HepG2 (cell line): Measurements from ENCODE around the gene SLC15A3. TPM values are rescaled to one million over a fixed set of nuclear protein-coding genes. Genes with fewer than 3 reads are reported as not detected.

Source experiments
- ATAC-seq: fragments of 200-7000 bp; cut with Tn5 transposase; 3 replicates; pipeline ENCODE4 v1.9.1; 2020; ENCODE audit warnings: mild to moderate bottlenecking, moderate library complexity
- BruUV-seq: library from RNA; stranded (reverse); fragments of 400-500 nt; replicated peaks from 2 replicates; lab custom pipeline; 2021; lab: Mats Ljungman, UMichigan
- CTCF ChIA-PET: fragments of 300-600 bp; formaldehyde crosslinking; extraction: SDS; loops from one replicate; lab custom pipeline; 2021; ENCODE audit warnings: low total read pairs, inconsistent platforms, low intra/inter-chr PET ratio; lab: Yijun Ruan, JAX
- POLR2A ChIA-PET: fragments of 350-600 bp; sonication (Branson Sonifier 250); formaldehyde crosslinking; loops from one replicate; lab custom pipeline; 2020; ENCODE audit warnings: antibody characterized with exemption, inconsistent platforms; lab: Yijun Ruan, JAX
- DNase-seq: peaks from one replicate; pipeline ENCODE4 v3.0.0-alpha.2; 2015; ENCODE audit warnings: low spot score
- FAIRE-seq: peaks from 3 replicates; lab custom pipeline; 2011; peaks lifted over from hg19 to GRCh38; lab: Jason Lieb, UNC
- H2AFZ ChIP-seq: one replicate; pipeline ENCODE4 v1.6.1; 2011; ENCODE audit warnings: low read length, inconsistent platforms
- H3K27ac ChIP-seq: fragments of 300-600 bp; 3 replicates; pipeline ENCODE4 v1.8.0; 2011; ENCODE audit warnings: mixed run types, mild to moderate bottlenecking, mixed read lengths, low read length, inconsistent platforms; ENCODE audit not compliant: insufficient read depth; ENCODE audit errors: extremely low read length
- H3K27me3 ChIP-seq, 2 experiments: fragments of 200-600 bp in 1 of 2; 2 replicates in 1 of 2; 3 replicates in 1 of 2; pipeline versions ENCODE4 v1.6.0 to v1.8.0; 2011; ENCODE audit warnings: low read length in 2 of 2, mild to moderate bottlenecking in 2 of 2, moderate library complexity in 2 of 2, inconsistent platforms in 1 of 2; ENCODE audit not compliant: insufficient read depth in 2 of 2, control insufficient read depth in 1 of 2
- H3K36me3 ChIP-seq, 2 experiments: fragments of 200-600 bp in 1 of 2; replicated peaks in 1 of 2; 2 replicates in 1 of 2; 3 replicates in 1 of 2; pipeline versions ENCODE4 v1.5.1 to v1.8.0; 2011; ENCODE audit warnings: low read length in 2 of 2, inconsistent platforms in 1 of 2; ENCODE audit not compliant: insufficient read depth in 2 of 2, control insufficient read depth in 1 of 2
- H3K4me1 ChIP-seq: 2 replicates; pipeline ENCODE4 v1.5.1; 2012; ENCODE audit warnings: low read length, inconsistent platforms; ENCODE audit not compliant: insufficient read depth
- H3K4me2 ChIP-seq: 2 replicates; pipeline ENCODE4 v1.6.0; 2011; ENCODE audit warnings: low read depth, low read length, inconsistent platforms
- H3K4me3 ChIP-seq, 3 experiments: fragments of 200-600 bp in 1 of 3; sonication (generic), shearing (Covaris generic) in 1 of 3; replicated peaks in 1 of 3; 2 replicates each; pipeline ENCODE4 v1.5.1; 2011 to 2016; ENCODE audit warnings: low read length in 3 of 3, inconsistent platforms in 2 of 3, low read depth in 2 of 3, mild to moderate bottlenecking in 2 of 3, control low read depth in 1 of 3, mixed read lengths in 1 of 3; ENCODE audit not compliant: insufficient read depth in 1 of 3
- H3K79me2 ChIP-seq: one replicate; pipeline ENCODE4 v1.6.1; 2011; ENCODE audit warnings: low read length, inconsistent platforms; ENCODE audit not compliant: insufficient read depth
- H3K9ac ChIP-seq: 2 replicates; pipeline ENCODE4 v1.6.0; 2011; ENCODE audit warnings: mild to moderate bottlenecking, low read depth, low read length, inconsistent platforms; ENCODE audit not compliant: insufficient read depth
- H3K9me3 ChIP-seq: 2 replicates; pipeline ENCODE4 v1.5.1; 2012; ENCODE audit warnings: mild to moderate bottlenecking, low read length
- H4K20me1 ChIP-seq: 2 replicates; pipeline ENCODE4 v1.6.0; 2011; ENCODE audit warnings: inconsistent platforms, mild to moderate bottlenecking, low read length, moderate library complexity; ENCODE audit not compliant: insufficient read depth
- BCL6 ChIP-seq: IDR thresholded peaks from 2 replicates; pipeline ENCODE4 v1.6.1; 2016; ENCODE audit warnings: missing genetic modification reagents, missing compliant biosample characterization
- CENPT ChIP-seq: sonication (generic); formaldehyde crosslinking; IDR thresholded peaks from 2 replicates; pipeline ENCODE4 v1.8.0; 2022; ENCODE audit warnings: low read depth, mild to moderate bottlenecking, moderate library complexity, missing genetic modification reagents
- DPF2 ChIP-seq: sonication (generic); formaldehyde crosslinking; IDR thresholded peaks from 2 replicates; pipeline ENCODE4 v1.4.0; 2020; ENCODE audit warnings: mild to moderate bottlenecking, low read depth, missing genetic modification reagents, borderline replicate concordance
- EZH2 ChIP-seq: conservative IDR thresholded peaks from 2 replicates; pipeline ENCODE4 v1.6.1; 2012; ENCODE audit warnings: mild to moderate bottlenecking, low read depth, low read length, moderate library complexity
- ISX ChIP-seq: sonication (generic); formaldehyde crosslinking; conservative IDR thresholded peaks from 2 replicates; pipeline ENCODE4 v1.5.0; 2020; ENCODE audit warnings: missing genetic modification reagents
- RXRB ChIP-seq: IDR thresholded peaks from 2 replicates; pipeline ENCODE4 v1.6.1; 2016; ENCODE audit warnings: borderline replicate concordance, missing genetic modification reagents, missing compliant biosample characterization
- ZFY ChIP-seq: sonication (generic); formaldehyde crosslinking; IDR thresholded peaks from 2 replicates; pipeline ENCODE4 v1.4.0; 2020; ENCODE audit warnings: missing genetic modification reagents
- ZNF350 ChIP-seq: sonication (generic); formaldehyde crosslinking; IDR thresholded peaks from 2 replicates; pipeline ENCODE4 v1.4.0; 2020; ENCODE audit warnings: mild to moderate bottlenecking, low read depth, missing genetic modification reagents, borderline replicate concordance
- ZNF431 ChIP-seq: sonication (generic); formaldehyde crosslinking; IDR thresholded peaks from 2 replicates; pipeline ENCODE4 v1.9.0; 2022; ENCODE audit warnings: missing genetic modification reagents, low read depth, mild to moderate bottlenecking, borderline replicate concordance
- ZNF749 ChIP-seq: sonication (generic); formaldehyde crosslinking; IDR thresholded peaks from 2 replicates; pipeline ENCODE4 v1.8.0; 2022; ENCODE audit warnings: mild to moderate bottlenecking, missing genetic modification reagents, moderate library complexity, borderline replicate concordance
- ZNF883 ChIP-seq: sonication (generic); formaldehyde crosslinking; IDR thresholded peaks from 2 replicates; pipeline ENCODE4 v1.5.1; 2020; ENCODE audit warnings: mild to moderate bottlenecking, missing genetic modification reagents; ENCODE audit errors: not compliant biosample characterization
- ZSCAN21 ChIP-seq: sonication (generic); formaldehyde crosslinking; IDR thresholded peaks from 2 replicates; pipeline ENCODE4 v1.8.0; 2022; ENCODE audit warnings: mild to moderate bottlenecking, missing genetic modification reagents, moderate library complexity, borderline replicate concordance
- ZSCAN22 ChIP-seq: sonication (generic); formaldehyde crosslinking; IDR thresholded peaks from 2 replicates; pipeline ENCODE4 v1.4.0; 2020; ENCODE audit warnings: mild to moderate bottlenecking, missing genetic modification reagents
- WGBS: methylation state at CpG from one replicate; pipeline ENCODE4 v1.1.6; 2017; ENCODE audit warnings: low lambda C conversion rate; 5-methylcytosine and 5-hydroxymethylcytosine counted together
- in situ Hi-C: cut with HindIII; loops from 2 replicates; pipeline ENCODE4 v1.10.0; 2017; ENCODE audit warnings: low pct_unique_long_range_greater_than_20kb; ENCODE audit not compliant: extremely low pct_ligation_motif_present
- intact Hi-C: fragments of 100-400 bp; cut with micrococcal nuclease; formaldehyde crosslinking; loops from one replicate; pipeline ENCODE4 v1.10.0; 2022; ENCODE audit not compliant: unreplicated experiment
- polyA plus RNA-seq, 8 experiments: library from polyadenylated mRNA; depleted of rRNA in 3 of 8; stranded (reverse) in 7 of 8; unstranded in 1 of 8; fragments of >200 nt; fragmentation: Illumina TruSeq in 4 of 8; extraction: Trizol in 4 of 8; gene quantifications; 2 replicates each; pipeline versions ENCODE4 v1.2.1 to v1.2.3, GENCODE V29; 2011 to 2016; ENCODE audit warnings: low read depth in 4 of 8, missing spikeins in 1 of 8, mixed read lengths in 1 of 8; ENCODE audit not compliant: insufficient read depth in 1 of 8
- total RNA-seq, 5 experiments: library from RNA; depleted of rRNA; stranded (reverse); fragments of >200 nt; fragmentation: Illumina TruSeq; extraction: Trizol; gene quantifications; 2 replicates each; pipeline ENCODE4 v1.2.3, GENCODE V29; 2016; ENCODE audit warnings: low read depth in 1 of 5
- TF ChIP-seq, protein P1 (sequence below): sonication (generic); formaldehyde crosslinking; IDR thresholded peaks from 2 replicates; pipeline ENCODE4 v1.4.0; 2020; ENCODE audit warnings: missing genetic modification reagents
- TF ChIP-seq, protein P2 (sequence below): sonication (generic); formaldehyde crosslinking; IDR thresholded peaks from 2 replicates; pipeline ENCODE4 v1.8.1; 2023; ENCODE audit warnings: mild to moderate bottlenecking, missing genetic modification reagents
- TF ChIP-seq, protein P3 (sequence below): sonication (generic); formaldehyde crosslinking; IDR thresholded peaks from 2 replicates; pipeline ENCODE4 v1.8.0; 2022; ENCODE audit warnings: missing genetic modification reagents, mild to moderate bottlenecking, inconsistent platforms, borderline replicate concordance
- TF ChIP-seq, protein P4 (sequence below): IDR thresholded peaks from 2 replicates; pipeline ENCODE4 v1.6.1; 2012; ENCODE audit warnings: low read depth, low read length, improper control_type of control experiment
- TF ChIP-seq, protein P5 (sequence below): sonication (generic); formaldehyde crosslinking; IDR thresholded peaks from 2 replicates; pipeline ENCODE4 v1.4.0; 2020; ENCODE audit warnings: mild to moderate bottlenecking, missing genetic modification reagents

SLC15A3 gene
- total and polyA plus RNA-seq, 2 of the 13 experiments (the other 11 are each of a cell fraction or from before 2014, with no cell fraction given), result 0.45 to 0.77 TPM

DNA sequence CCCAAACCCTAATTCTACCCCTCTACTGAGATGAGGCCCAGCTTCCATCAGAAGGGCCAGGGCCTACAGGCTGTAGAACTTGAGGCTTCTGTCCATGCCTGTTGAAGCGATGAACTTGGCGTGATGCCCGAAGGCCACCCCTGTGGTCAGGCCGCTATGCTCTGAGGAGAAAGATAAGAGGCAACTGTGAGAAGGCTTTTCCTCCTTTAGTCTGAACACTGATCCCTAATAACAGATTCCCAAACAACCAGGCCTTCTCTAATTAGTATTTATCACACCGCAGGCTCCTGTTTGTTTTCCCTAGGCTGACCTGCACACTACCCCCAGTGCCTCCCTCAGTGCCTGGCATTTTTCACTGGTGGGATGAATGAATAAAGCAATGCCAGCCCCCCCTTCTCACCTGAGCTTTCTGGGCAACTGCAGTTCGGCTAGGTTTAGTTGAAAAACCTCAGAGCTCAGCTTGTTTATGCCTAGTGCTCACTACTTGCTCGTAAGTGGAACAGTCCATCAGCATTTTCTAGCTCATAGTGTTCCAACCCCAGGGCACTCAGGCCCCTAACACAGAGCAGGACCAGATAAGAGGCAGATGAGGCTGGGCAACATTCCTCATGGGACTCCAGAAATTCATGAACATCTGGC, 60.8 kb downstream of the SLC15A3 start:
- 98% methylated on average over 6 of the region's 7 CpGs for WGBS
- no peak overlapping the region for H3K4me2 ChIP-seq
- ATAC-seq (no peak), FAIRE-seq (no peak), DNase-seq (no peak)
- H3K79me2 ChIP-seq, result no peaks in the 10 kb centered on the region
- H3K4me1 ChIP-seq, result no peaks in the 10 kb centered on the region
- intact Hi-C loops, result no loop called here
- in situ Hi-C loops, result loop anchor here (5.0 kb wide), 1 partner anchor 59 kb away; no protein-coding TSS in a partner anchor
- H3K27me3 ChIP-seq, result no peaks in the 10 kb centered on the region
- POLR2A ChIA-PET, result no interaction called here
- BruUV-seq, result no TSS peak
- H3K27ac ChIP-seq, result no peak overlapping the region
- peaks cover 10 to 37% of the 10 kb centered on the region in 2 experiments; a peak in 4 of 5 replicates for H3K36me3 ChIP-seq
- H3K9ac ChIP-seq, result no peak overlapping the region
- H4K20me1 ChIP-seq, result no peaks in the 10 kb centered on the region
- no peak overlapping the region for H3K4me3 ChIP-seq
- TF ChIP-seq, protein P1, sequence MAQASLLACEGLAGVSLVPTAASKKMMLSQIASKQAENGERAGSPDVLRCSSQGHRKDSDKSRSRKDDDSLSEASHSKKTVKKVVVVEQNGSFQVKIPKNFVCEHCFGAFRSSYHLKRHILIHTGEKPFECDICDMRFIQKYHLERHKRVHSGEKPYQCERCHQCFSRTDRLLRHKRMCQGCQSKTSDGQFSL, result no peak
- no peak for TF ChIP-seq RXRB (CRISPR knock-in tag)
- no peak for TF ChIP-seq BCL6 (CRISPR knock-in tag)
- TF ChIP-seq ZSCAN22 (CRISPR knock-in tag), result no peak
- no peak for TF ChIP-seq DPF2 (CRISPR knock-in tag)
- TF ChIP-seq, protein P2, sequence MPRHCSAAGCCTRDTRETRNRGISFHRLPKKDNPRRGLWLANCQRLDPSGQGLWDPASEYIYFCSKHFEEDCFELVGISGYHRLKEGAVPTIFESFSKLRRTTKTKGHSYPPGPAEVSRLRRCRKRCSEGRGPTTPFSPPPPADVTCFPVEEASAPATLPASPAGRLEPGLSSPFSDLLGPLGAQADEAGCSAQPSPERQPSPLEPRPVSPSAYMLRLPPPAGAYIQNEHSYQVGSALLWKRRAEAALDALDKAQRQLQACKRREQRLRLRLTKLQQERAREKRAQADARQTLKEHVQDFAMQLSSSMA (CRISPR knock-in tag), result no peak
- no peak for TF ChIP-seq CENPT (CRISPR knock-in tag)
- no peak for TF ChIP-seq ISX (CRISPR knock-in tag)
- TF ChIP-seq ZNF883, result no peak
- TF ChIP-seq ZNF350, result no peak
- TF ChIP-seq, protein P3, sequence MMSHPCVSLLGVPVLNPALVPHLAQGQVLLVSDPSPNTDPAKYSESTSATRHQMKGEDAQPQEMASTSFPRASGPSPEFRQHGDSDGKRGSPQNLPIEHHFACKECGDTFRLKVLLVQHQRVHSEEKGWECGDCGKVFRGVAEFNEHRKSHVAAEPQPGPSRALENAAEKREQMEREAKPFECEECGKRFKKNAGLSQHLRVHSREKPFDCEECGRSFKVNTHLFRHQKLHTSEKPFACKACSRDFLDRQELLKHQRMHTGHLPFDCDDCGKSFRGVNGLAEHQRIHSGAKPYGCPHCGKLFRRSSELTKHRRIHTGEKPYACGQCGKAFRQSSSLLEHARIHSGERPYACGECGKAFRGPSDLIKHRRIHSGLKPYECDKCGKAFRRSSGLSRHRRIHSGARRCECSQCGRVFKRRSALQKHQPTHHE (CRISPR knock-in tag), result no peak
- TF ChIP-seq, protein P4, sequence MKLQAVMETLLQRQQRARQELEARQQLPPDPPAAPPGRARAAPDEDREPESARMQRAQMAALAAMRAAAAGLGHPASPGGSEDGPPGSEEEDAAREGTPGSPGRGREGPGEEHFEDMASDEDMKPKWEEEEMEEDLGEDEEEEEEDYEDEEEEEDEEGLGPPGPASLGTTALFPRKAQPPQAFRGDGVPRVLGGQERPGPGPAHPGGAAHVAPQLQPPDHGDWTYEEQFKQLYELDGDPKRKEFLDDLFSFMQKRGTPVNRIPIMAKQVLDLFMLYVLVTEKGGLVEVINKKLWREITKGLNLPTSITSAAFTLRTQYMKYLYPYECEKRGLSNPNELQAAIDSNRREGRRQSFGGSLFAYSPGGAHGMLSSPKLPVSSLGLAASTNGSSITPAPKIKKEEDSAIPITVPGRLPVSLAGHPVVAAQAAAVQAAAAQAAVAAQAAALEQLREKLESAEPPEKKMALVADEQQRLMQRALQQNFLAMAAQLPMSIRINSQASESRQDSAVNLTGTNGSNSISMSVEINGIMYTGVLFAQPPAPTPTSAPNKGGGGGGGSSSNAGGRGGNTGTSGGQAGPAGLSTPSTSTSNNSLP, result no peak
- TF ChIP-seq, protein P5, sequence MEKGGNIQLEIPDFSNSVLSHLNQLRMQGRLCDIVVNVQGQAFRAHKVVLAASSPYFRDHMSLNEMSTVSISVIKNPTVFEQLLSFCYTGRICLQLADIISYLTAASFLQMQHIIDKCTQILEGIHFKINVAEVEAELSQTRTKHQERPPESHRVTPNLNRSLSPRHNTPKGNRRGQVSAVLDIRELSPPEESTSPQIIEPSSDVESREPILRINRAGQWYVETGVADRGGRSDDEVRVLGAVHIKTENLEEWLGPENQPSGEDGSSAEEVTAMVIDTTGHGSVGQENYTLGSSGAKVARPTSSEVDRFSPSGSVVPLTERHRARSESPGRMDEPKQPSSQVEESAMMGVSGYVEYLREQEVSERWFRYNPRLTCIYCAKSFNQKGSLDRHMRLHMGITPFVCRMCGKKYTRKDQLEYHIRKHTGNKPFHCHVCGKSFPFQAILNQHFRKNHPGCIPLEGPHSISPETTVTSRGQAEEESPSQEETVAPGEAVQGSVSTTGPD (CRISPR knock-in tag), result no peak
- no peak for TF ChIP-seq EZH2
- no peak for TF ChIP-seq ZNF749 (CRISPR knock-in tag)
- no peak for TF ChIP-seq ZFY
- TF ChIP-seq ZNF431 (CRISPR knock-in tag), result no peak
- TF ChIP-seq ZSCAN21 (CRISPR knock-in tag), result no peak
- no peaks in the 10 kb centered on the region for H3K9me3 ChIP-seq
- CTCF ChIA-PET, result no interaction called here
- H2AFZ ChIP-seq, result no peak overlapping the region
